ENCODE measurements around the gene PTRH2. TPM values are rescaled to one million over a fixed set of nuclear protein-coding genes. Genes with fewer than 3 reads are reported as not detected.

The PTRH2 gene
- total RNA-seq, 2 donors from 2014 or later, result 15.3 to 15.5 TPM

DNA sequence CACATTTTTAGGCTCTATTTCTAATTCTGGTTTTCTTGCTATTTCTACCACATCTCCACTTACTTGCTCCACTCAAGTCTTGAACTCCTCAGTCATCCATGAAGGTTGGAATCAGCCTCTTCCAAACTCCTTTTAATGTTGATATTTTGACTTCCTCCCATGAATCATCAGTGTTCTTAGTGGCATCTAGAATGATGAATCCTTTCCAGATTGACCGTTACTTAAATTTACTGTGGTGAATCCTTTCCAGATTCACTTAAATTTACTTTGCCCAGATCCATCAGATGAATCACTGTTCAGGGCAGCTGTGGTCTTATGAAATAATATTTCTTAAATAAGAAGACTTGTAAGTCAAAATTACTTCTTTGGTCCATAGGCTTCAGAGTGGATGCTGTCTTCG, 55.1 kb downstream of the PTRH2 start:
- DNase-seq (no peak), ATAC-seq (no peak)
- H3K36me3 ChIP-seq (replicated peaks in 1 of 2; ENCODE audit: insufficient read depth in 1 of 2, low read depth in 2 of 2), result peaks cover 11 to 52% of the 10 kb centered on the region in 2 donors
- 91 to 100% methylated on average over 2 of the region's 2 CpGs for WGBS, 2 donors
- H3K4me1 ChIP-seq, result no peaks in the 10 kb centered on the region
- H3K27me3 ChIP-seq, result no peaks in the 10 kb centered on the region
- no peak overlapping the region for H3K27ac ChIP-seq
- no peak for TF ChIP-seq POLR2A (IDR thresholded peaks at IDR 0.05)
- TF ChIP-seq, protein P1, sequence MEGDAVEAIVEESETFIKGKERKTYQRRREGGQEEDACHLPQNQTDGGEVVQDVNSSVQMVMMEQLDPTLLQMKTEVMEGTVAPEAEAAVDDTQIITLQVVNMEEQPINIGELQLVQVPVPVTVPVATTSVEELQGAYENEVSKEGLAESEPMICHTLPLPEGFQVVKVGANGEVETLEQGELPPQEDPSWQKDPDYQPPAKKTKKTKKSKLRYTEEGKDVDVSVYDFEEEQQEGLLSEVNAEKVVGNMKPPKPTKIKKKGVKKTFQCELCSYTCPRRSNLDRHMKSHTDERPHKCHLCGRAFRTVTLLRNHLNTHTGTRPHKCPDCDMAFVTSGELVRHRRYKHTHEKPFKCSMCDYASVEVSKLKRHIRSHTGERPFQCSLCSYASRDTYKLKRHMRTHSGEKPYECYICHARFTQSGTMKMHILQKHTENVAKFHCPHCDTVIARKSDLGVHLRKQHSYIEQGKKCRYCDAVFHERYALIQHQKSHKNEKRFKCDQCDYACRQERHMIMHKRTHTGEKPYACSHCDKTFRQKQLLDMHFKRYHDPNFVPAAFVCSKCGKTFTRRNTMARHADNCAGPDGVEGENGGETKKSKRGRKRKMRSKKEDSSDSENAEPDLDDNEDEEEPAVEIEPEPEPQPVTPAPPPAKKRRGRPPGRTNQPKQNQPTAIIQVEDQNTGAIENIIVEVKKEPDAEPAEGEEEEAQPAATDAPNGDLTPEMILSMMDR (IDR thresholded peaks at IDR 0.05), result no peak
- H3K4me3 ChIP-seq, result no peak overlapping the region
- no peaks in the 10 kb centered on the region for H3K9me3 ChIP-seq
- intact Hi-C loops (cut with DNase I), result no loop called here

DNA sequence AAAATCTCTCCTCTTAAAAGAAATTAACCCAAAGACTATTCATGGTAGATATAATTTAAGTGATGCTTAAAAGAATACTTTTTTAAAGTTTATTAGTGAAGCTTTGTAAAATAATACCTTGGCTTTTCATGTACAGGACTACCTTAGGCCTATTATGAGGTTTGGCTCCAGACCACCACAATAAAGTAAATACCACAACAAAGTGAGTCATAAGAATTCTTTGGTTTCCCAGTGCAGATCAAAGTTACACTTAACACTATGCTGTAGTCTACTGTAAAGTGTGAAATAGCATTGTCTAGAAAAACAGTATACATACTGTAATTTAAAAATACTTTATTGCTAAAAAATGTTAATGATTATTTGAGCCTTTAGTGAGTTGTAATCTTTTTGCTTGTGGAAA, 55.9 kb downstream of the PTRH2 start:
- DNase-seq, result no peak
- H3K4me3 ChIP-seq, result no peak overlapping the region
- intact Hi-C loops (cut with DNase I), result no loop called here
- peaks cover 11 to 51% of the 10 kb centered on the region in 2 donors for H3K36me3 ChIP-seq (replicated peaks in 1 of 2; ENCODE audit: insufficient read depth in 1 of 2, low read depth in 2 of 2)
- no peak for ATAC-seq
- TF ChIP-seq, protein P1 (IDR thresholded peaks at IDR 0.05), result no peak
- TF ChIP-seq POLR2A (IDR thresholded peaks at IDR 0.05), result no peak
- no peaks in the 10 kb centered on the region for H3K27me3 ChIP-seq
- H3K9me3 ChIP-seq, result no peaks in the 10 kb centered on the region
- H3K4me1 ChIP-seq, result no peaks in the 10 kb centered on the region
- H3K27ac ChIP-seq, result no peak overlapping the region

DNA sequence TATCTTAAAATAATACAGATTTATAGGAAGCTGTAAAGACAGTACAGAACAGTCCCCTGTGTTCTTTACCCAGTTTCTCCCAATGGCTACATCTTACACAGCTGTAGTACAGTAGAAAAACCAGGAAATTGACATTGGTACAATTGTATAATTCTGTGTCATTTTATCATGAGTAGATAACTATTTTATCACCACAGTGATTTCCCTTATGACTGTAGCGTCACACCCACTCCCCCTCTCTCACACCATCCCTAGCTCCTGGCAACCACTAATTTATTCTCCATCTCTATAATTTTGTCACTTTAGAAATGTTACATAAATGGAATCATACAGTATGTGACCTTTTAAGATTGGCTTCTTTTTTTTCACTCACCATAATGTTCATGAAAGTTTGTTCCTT, 56.6 kb downstream of the PTRH2 start:
- TF ChIP-seq POLR2A (IDR thresholded peaks at IDR 0.05), result no peak
- TF ChIP-seq, protein P1 (IDR thresholded peaks at IDR 0.05), result no peak
- H3K36me3 ChIP-seq (replicated peaks in 1 of 2; ENCODE audit: insufficient read depth in 1 of 2, low read depth in 2 of 2), result peaks cover 11 to 45% of the 10 kb centered on the region in 2 donors
- DNase-seq, result no peak
- H3K4me3 ChIP-seq, result no peak overlapping the region
- H3K27me3 ChIP-seq, result no peaks in the 10 kb centered on the region
- intact Hi-C loops (cut with DNase I), result no loop called here
- no peaks in the 10 kb centered on the region for H3K4me1 ChIP-seq
- H3K9me3 ChIP-seq, result no peaks in the 10 kb centered on the region
- no peak overlapping the region for H3K27ac ChIP-seq
- no peak for ATAC-seq
- 80 to 85% methylated on average over 1 of the region's 1 CpG for WGBS, 2 donors

DNA sequence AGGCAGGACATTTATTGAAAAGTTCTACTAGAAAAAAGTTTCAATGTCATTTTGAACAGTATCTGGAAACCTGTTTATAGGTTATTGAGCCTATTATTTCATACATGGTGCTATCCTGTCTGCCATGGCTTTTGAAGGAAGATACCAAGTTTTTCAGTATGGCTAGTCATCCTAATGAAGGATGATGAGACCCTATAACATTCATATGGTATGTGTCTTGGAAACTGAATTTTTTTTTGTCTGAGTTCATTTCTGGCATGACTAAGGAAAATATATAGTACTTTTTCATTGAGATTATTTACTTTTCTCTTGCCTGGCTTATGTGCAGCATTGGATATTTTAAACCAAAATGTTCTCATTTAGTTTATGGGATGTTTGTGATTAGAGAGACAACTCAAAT, 57.3 kb downstream of the PTRH2 start:
- peaks cover 11 to 38% of the 10 kb centered on the region in 2 donors for H3K36me3 ChIP-seq (replicated peaks in 1 of 2; ENCODE audit: insufficient read depth in 1 of 2, low read depth in 2 of 2)

More for the DNA sequence above, 57.3 kb downstream of the PTRH2 start:
- TF ChIP-seq, protein P1 (IDR thresholded peaks at IDR 0.05), result no peak
- no peak for TF ChIP-seq POLR2A (IDR thresholded peaks at IDR 0.05)
- Histone ChIP-seq H3K27ac (no peak overlapping the region), H3K4me1 (no peaks in the 10 kb centered on the region), H3K4me3 (no peak overlapping the region), H3K9me3 (no peaks in the 10 kb centered on the region), H3K27me3 (no peaks in the 10 kb centered on the region)
- ATAC-seq (no peak), DNase-seq (no peak)
- intact Hi-C loops (cut with DNase I), result no loop called here

Other genes starting within 250 kb of the PTRH2 start
- gene DHX40, start 141.8 kb downstream of the PTRH2 start, total RNA-seq, result 10 to 100 TPM; 18.7 to 26.0 TPM
- 100 to 1,000 TPM in 1 of 2 donors, 10 to 100 TPM in 1; 78.1 to 112 TPM for gene CLTC, start 87.5 kb downstream of the PTRH2 start, total RNA-seq
- gene VMP1, start 224 bp upstream of the PTRH2 start, total RNA-seq, result 100 to 1,000 TPM; 174 to 259 TPM
- 1 to 10 TPM; 6.9 to 7.5 TPM for gene TUBD1, start 185.5 kb upstream of the PTRH2 start, total RNA-seq
- 10 to 100 TPM; 30.6 to 55.0 TPM for gene RPS6KB1, start 185.7 kb upstream of the PTRH2 start, total RNA-seq